Measurements from ENCODE around the gene TMCO1. TPM values are rescaled to one million over a fixed set of nuclear protein-coding genes. Genes with fewer than 3 reads are reported as not detected.
A peak's percentile ranks its signal among the peaks of the same experiment; 100 is the strongest.

TMCO1 gene
- total and polyA plus RNA-seq, 2 of the 13 experiments (the other 11 are each of a cell fraction or from before 2014, with no cell fraction given) = 106 to 119 TPM

DNA sequence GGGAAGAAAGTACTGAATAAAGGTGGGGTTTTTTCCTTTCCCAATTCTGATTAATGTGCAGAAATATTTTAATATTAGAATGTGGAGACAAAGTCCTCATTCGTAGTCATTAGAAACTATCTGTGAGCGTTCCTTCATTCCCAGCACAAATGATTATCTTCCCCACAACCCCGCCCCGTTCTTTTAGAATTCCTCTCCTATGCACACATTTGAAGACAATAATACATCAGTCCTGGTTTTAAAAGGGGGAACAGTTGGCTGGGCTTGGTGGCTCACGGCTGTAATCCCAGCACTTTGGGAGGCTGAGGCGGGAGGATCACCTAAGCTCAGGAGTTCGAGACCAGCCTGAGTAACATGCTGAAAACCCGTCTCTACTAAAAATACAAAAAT is 71.2 kb downstream of the TMCO1 start:
- DNase-seq (ENCODE audit: low spot score) (no peak), FAIRE-seq (no peak), ATAC-seq (no peak)
- no TSS peak for BruUV-seq (replicated peaks)
- H3K4me3 ChIP-seq (replicated peaks in 1 of 3; ENCODE audit: insufficient read depth in 1 of 3, low read depth in 2 of 3, low read length in 3 of 3) = peak overlapping the region; percentile 83 to 96 (median 85)
- H3K27me3 ChIP-seq (ENCODE audit: control insufficient read depth in 1 of 2, insufficient read depth in 2 of 2, low read length in 2 of 2) = no peaks in the 10 kb centered on the region; a peak in 2 of 5 replicates
- in situ Hi-C loops (cut with HindIII; ENCODE audit: extremely low pct_ligation_motif_present, low pct_unique_long_range_greater_than_20kb) (loop anchor here (5.0 kb wide), 1 partner anchor 215 kb away; no protein-coding TSS in a partner anchor), intact Hi-C loops (cut with micrococcal nuclease; ENCODE audit: unreplicated experiment) (loop anchor here (5.0 kb wide), 3 partner anchors 95 to 560 kb away; no protein-coding TSS in a partner anchor)
- H3K9ac ChIP-seq (ENCODE audit: insufficient read depth, low read depth, low read length) = no peak overlapping the region
- ChIA-PET POLR2A (interaction anchor here (0.6 to 1.8 kb wide), 11 partner anchors 10 to 1179 kb away, joined by 3 to 10 read pairs (median 4); partner anchors contain the start of genes MGST3, TADA1 and TMCO1), CTCF (ENCODE audit: low intra/inter-chr PET ratio, low total read pairs) (interaction anchor here (0.7 kb wide), 1 partner anchor 216 kb away, joined by 3 read pairs; no protein-coding TSS in a partner anchor)
- peak overlapping the region; percentile 71 for H3K4me2 ChIP-seq (ENCODE audit: low read depth, low read length)
- H4K20me1 ChIP-seq (ENCODE audit: insufficient read depth, low read length) = no peaks in the 10 kb centered on the region; the same call in 1 of the 2 replicates
- no peaks in the 10 kb centered on the region for H3K9me3 ChIP-seq (ENCODE audit: low read length)
- no peaks in the 10 kb centered on the region for H3K36me3 ChIP-seq (replicated peaks in 1 of 2; ENCODE audit: control insufficient read depth in 1 of 2, insufficient read depth in 2 of 2, low read length in 2 of 2)
- no peak overlapping the region for H2AFZ ChIP-seq (ENCODE audit: low read length)
- 45% methylated on average over 8 of the region's 8 CpGs for WGBS (ENCODE audit: low lambda C conversion rate)
- H3K4me1 ChIP-seq (ENCODE audit: insufficient read depth, low read length) = peaks cover 51% of the 10 kb centered on the region
- H3K79me2 ChIP-seq (ENCODE audit: insufficient read depth, low read length) = peaks cover 12% of the 10 kb centered on the region
- H3K27ac ChIP-seq (ENCODE audit: extremely low read length, insufficient read depth, low read length) = no peak overlapping the region
- TF ChIP-seq ZNF232 (CRISPR knock-in tag; IDR thresholded peaks at IDR 0.05; ENCODE audit: borderline replicate concordance) = no peak
- TF ChIP-seq ZNF629 (CRISPR knock-in tag; conservative IDR thresholded peaks at IDR 0.05) = no peak
- no peak for TF ChIP-seq RXRA (CRISPR knock-in tag; IDR thresholded peaks at IDR 0.05)
- TF ChIP-seq, protein P1, sequence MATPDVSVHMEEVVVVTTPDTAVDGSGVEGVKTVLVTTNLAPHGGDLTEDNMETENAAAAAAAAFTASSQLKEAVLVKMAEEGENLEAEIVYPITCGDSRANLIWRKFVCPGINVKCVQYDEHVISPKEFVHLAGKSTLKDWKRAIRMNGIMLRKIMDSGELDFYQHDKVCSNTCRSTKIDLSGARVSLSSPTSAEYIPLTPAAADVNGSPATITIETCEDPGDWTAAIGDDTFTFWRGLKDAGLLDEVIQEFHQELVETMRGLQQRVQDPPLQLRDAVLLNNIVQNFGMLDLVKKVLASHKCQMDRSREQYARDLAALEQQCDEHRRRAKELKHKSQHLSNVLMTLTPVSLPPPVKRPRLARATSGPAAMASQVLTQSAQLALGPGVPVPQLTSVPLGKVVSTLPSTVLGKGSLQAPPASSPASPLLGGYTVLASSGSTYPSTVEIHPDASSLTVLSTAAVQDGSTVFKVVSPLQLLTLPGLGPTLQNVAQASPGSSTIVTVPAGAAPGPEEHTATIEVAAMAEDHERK (CRISPR knock-in tag; IDR thresholded peaks at IDR 0.05; ENCODE audit: low read depth) = no peak
- TF ChIP-seq KIAA2018 (CRISPR knock-in tag; IDR thresholded peaks at IDR 0.05; ENCODE audit: borderline replicate concordance) = no peak
- no peak for TF ChIP-seq ZFP41 (CRISPR knock-in tag; IDR thresholded peaks at IDR 0.05; ENCODE audit: borderline replicate concordance)
- TF ChIP-seq SP1 (IDR thresholded peaks at IDR 0.05) = no peak
- no peak for TF ChIP-seq SP1 (CRISPR knock-in tag; IDR thresholded peaks at IDR 0.05)
- TF ChIP-seq PHF21A (CRISPR knock-in tag; IDR thresholded peaks at IDR 0.05) = no peak
- TF ChIP-seq ZNF782 (CRISPR knock-in tag; IDR thresholded peaks at IDR 0.05; ENCODE audit: borderline replicate concordance) = no peak
- no peak for TF ChIP-seq SKI (IDR thresholded peaks at IDR 0.05; ENCODE audit: partially characterized antibody)
- no peak for TF ChIP-seq ZNF44 (CRISPR knock-in tag; IDR thresholded peaks at IDR 0.05)

Measured in HepG2 (cell line).